Left cardiac atrium (tissue), 4 donors: ENCODE results near the gene MYBPH. TPM values are rescaled to one million over a fixed set of nuclear protein-coding genes. Genes with fewer than 3 reads are reported as not detected.

Experiments
- ATAC-seq, 2 donors: fragments of 200-7000 bp; cut with Tn5 transposase; one replicate each; pipeline ENCODE4 v1.9.1; 2020; ENCODE audit warnings: mild to moderate bottlenecking in 2 of 2, moderate library complexity in 2 of 2
- DNase-seq: peaks from one replicate; pipeline ENCODE4 v3.0.0-alpha.2; 2020
- intact Hi-C, 2 donors: fragments of 100-400 bp; cut with DNase I; formaldehyde crosslinking; loops; one replicate each; pipeline versions ENCODE4 v1.14.1 to v1.15.1; 2022 to 2023
- total RNA-seq, 2 donors: library from RNA; stranded (reverse); fragmentation: NEBNext Ultra II Directional; extraction: Animal tissue kit (Norgen Biotek cat#: 25700); gene quantifications; one replicate each; pipeline ENCODE4 v1.2.1, GENCODE V29; 2021
- donor health status: DM: no; HTN: yes; CAD: no.
- donor health status: DM: no; HTN: yes; CAD: no; lungs with severe emphysema.
- donor health status: DM: yes; HTN: yes; CAD: no.
- donor health status: Dilated cardiomyopathy.

Gene MYBPH
- total RNA-seq, 2 donors from 2014 or later = not detected

GRCh38 chr1:203202431-203203245 is 27.0 kb upstream of the MYBPH start:
- DNase-seq (peak; percentile 61), ATAC-seq (peak; percentile 69 to 75)
- intact Hi-C loops = no loop called here

- DNase-seq (no peak), ATAC-seq (no peak)
- intact Hi-C loops = no loop called here
These were observed 26.0 kb upstream of the MYBPH start for GRCh38 chr1:203201516-203202205.

GRCh38 chr1:203200916-203201315 is 25.3 kb upstream of the MYBPH start:
- ATAC-seq (no peak), DNase-seq (no peak)
- intact Hi-C loops = no loop called here

- intact Hi-C loops = no loop called here
These were observed 24.4 kb upstream of the MYBPH start for GRCh38 chr1:203199816-203200571.

GRCh38 chr1:203199481-203199815 is 23.8 kb upstream of the MYBPH start:
- no peak for DNase-seq
- intact Hi-C loops = no loop called here
- ATAC-seq = no peak

More at GRCh38 chr1:203199816-203200571, 24.4 kb upstream of the MYBPH start:
- peak; percentile 47 for DNase-seq
- ATAC-seq = peak; percentile 72 to 76

- DNase-seq (no peak), ATAC-seq (no peak)
- intact Hi-C loops = no loop called here
These were observed 23.4 kb upstream of the MYBPH start for GRCh38 chr1:203199002-203199401.

- ATAC-seq (no peak), DNase-seq (no peak)
These were observed 22.0 kb upstream of the MYBPH start for GRCh38 chr1:203197625-203198024.

GRCh38 chr1:203196371-203196770 is 20.7 kb upstream of the MYBPH start:
- intact Hi-C loops = no loop called here
- ATAC-seq = no peak
- DNase-seq = no peak

More at GRCh38 chr1:203197625-203198024, 22.0 kb upstream of the MYBPH start:
- intact Hi-C loops = no loop called here

- intact Hi-C loops = no loop called here
- no peak for ATAC-seq
- DNase-seq = no peak
These were observed 15.3 kb upstream of the MYBPH start for GRCh38 chr1:203190949-203191348.

- ATAC-seq (no peak), DNase-seq (no peak)
- intact Hi-C loops = no loop called here
These were observed 14.3 kb upstream of the MYBPH start for GRCh38 chr1:203189951-203190352.

- ATAC-seq (no peak), DNase-seq (no peak)
- intact Hi-C loops = no loop called here
These were observed 13.1 kb upstream of the MYBPH start for GRCh38 chr1:203188686-203189232.

GRCh38 chr1:203187689-203188264 is 12.2 kb upstream of the MYBPH start:
- DNase-seq (no peak), ATAC-seq (no peak)
- intact Hi-C loops = no loop called here

GRCh38 chr1:203187304-203187685 is 11.7 kb upstream of the MYBPH start:
- intact Hi-C loops = no loop called here
- ATAC-seq (peak in 1 of 2 donors; percentile 8), DNase-seq (no peak)

- intact Hi-C loops = no loop called here
- ATAC-seq = peak; percentile 51 to 62
- peak; percentile 36 for DNase-seq
These were observed 11.0 kb upstream of the MYBPH start, which contains the start of gene CHI3L1 for GRCh38 chr1:203186446-203187303. Gene CHI3L1, minus strand, starts transcription at chr1:203186704. Its CDS starts 81 bp downstream, at chr1:203186623.

- intact Hi-C loops = no loop called here
- ATAC-seq = peak in 1 of 2 donors; percentile 18
- no peak for DNase-seq
These were observed 10.4 kb upstream of the MYBPH start for GRCh38 chr1:203186091-203186445.

- DNase-seq (no peak), ATAC-seq (no peak)
- intact Hi-C loops = no loop called here
These were observed 10.0 kb upstream of the MYBPH start for GRCh38 chr1:203185585-203185984.

GRCh38 chr1:203185061-203185461 is 9.4 kb upstream of the MYBPH start:
- intact Hi-C loops = no loop called here
- no peak for DNase-seq
- no peak for ATAC-seq

GRCh38 chr1:203184467-203184866 is 8.8 kb upstream of the MYBPH start:
- intact Hi-C loops = no loop called here
- ATAC-seq (no peak), DNase-seq (no peak)
